H9 (cell line): Measurements from ENCODE around the gene KRTAP9-3. TPM values are rescaled to one million over a fixed set of nuclear protein-coding genes. Genes with fewer than 3 reads are reported as not detected.

Source experiments
- DNase-seq: peaks from one replicate; pipeline ENCODE4 v3.0.0-alpha.2; 2017
- H2AFZ ChIP-seq: one replicate; pipeline ENCODE4 v1.6.1; 2013; ENCODE audit warnings: mild to moderate bottlenecking, low read length, control low read depth, moderate library complexity
- H2AK5ac ChIP-seq: 2 replicates; pipeline ENCODE4 v1.6.1; 2013; ENCODE audit warnings: low read length, control low read depth, mixed read lengths; ENCODE audit not compliant: insufficient read length
- H2BK120ac ChIP-seq: one replicate; pipeline ENCODE4 v1.6.1; 2013; ENCODE audit warnings: low read depth, mild to moderate bottlenecking, low read length, control low read depth, inconsistent platforms; ENCODE audit not compliant: poor library complexity, severe bottlenecking
- H2BK12ac ChIP-seq: 2 replicates; pipeline ENCODE4 v1.6.1; 2013; ENCODE audit warnings: low read length, control low read depth, mixed read lengths, low read depth; ENCODE audit not compliant: insufficient read length
- H2BK15ac ChIP-seq: 2 replicates; pipeline ENCODE4 v1.6.1; 2013; ENCODE audit warnings: low read depth, low read length, control low read depth
- H2BK20ac ChIP-seq: one replicate; pipeline ENCODE4 v1.6.1; 2013; ENCODE audit warnings: low read depth, mild to moderate bottlenecking, low read length, control low read depth, inconsistent platforms; ENCODE audit not compliant: poor library complexity, severe bottlenecking
- H2BK5ac ChIP-seq: 2 replicates; pipeline ENCODE4 v1.6.1; 2013; ENCODE audit warnings: low read length, control low read depth, mixed read lengths; ENCODE audit not compliant: insufficient read length
- H3K14ac ChIP-seq: 2 replicates; pipeline ENCODE4 v1.6.1; 2013; ENCODE audit warnings: low read length, control low read depth; ENCODE audit not compliant: insufficient read depth
- H3K18ac ChIP-seq: 2 replicates; pipeline ENCODE4 v1.6.1; 2013; ENCODE audit warnings: low read depth, mild to moderate bottlenecking, mixed read lengths, low read length, control low read depth; ENCODE audit not compliant: insufficient read length
- H3K23ac ChIP-seq: 2 replicates; pipeline ENCODE4 v1.6.1; 2013; ENCODE audit warnings: low read length, control low read depth, mixed read lengths, low read depth; ENCODE audit not compliant: insufficient read length
- H3K23me2 ChIP-seq: 2 replicates; pipeline ENCODE4 v1.6.1; 2013; ENCODE audit warnings: low read depth, mild to moderate bottlenecking, mixed read lengths, low read length, control low read depth; ENCODE audit not compliant: insufficient read length, poor library complexity, severe bottlenecking
- H3K27ac ChIP-seq: 2 replicates; pipeline ENCODE4 v1.5.1; 2013; ENCODE audit warnings: low read length, control low read depth, mixed read lengths, low read depth; ENCODE audit not compliant: insufficient read length
- H3K27me3 ChIP-seq: 2 replicates; pipeline ENCODE4 v1.6.1; 2013; ENCODE audit warnings: low read length, control low read depth, inconsistent platforms; ENCODE audit not compliant: insufficient read depth
- H3K4ac ChIP-seq: 2 replicates; pipeline ENCODE4 v1.6.1; 2013; ENCODE audit warnings: low read depth, mild to moderate bottlenecking, control low read depth, inconsistent platforms, low read length, moderate library complexity
- H3K4me1 ChIP-seq: 2 replicates; pipeline ENCODE4 v1.6.1; 2013; ENCODE audit warnings: low read length, control low read depth, inconsistent platforms; ENCODE audit not compliant: insufficient read depth
- H3K4me2 ChIP-seq: 2 replicates; pipeline ENCODE4 v1.6.1; 2013; ENCODE audit warnings: low read length, control low read depth, mixed read lengths; ENCODE audit not compliant: insufficient read length, insufficient read depth
- H3K56ac ChIP-seq: 2 replicates; pipeline ENCODE4 v1.6.1; 2013; ENCODE audit warnings: low read depth, mild to moderate bottlenecking, mixed read lengths, low read length, control low read depth; ENCODE audit not compliant: insufficient read length
- H3K79me1 ChIP-seq: 2 replicates; pipeline ENCODE4 v1.6.1; 2013; ENCODE audit warnings: low read depth, mild to moderate bottlenecking, moderate library complexity, low read length, control low read depth, inconsistent platforms; ENCODE audit not compliant: insufficient read depth, poor library complexity, severe bottlenecking
- H3K79me2 ChIP-seq: 2 replicates; pipeline ENCODE4 v1.6.1; 2013; ENCODE audit warnings: low read length, control low read depth, inconsistent platforms; ENCODE audit not compliant: insufficient read depth
- H3K9ac ChIP-seq: 2 replicates; pipeline ENCODE4 v1.6.1; 2013; ENCODE audit warnings: low read length, control low read depth, mixed read lengths; ENCODE audit not compliant: insufficient read length; ENCODE audit errors: extremely low read depth
- H3K9me3 ChIP-seq: one replicate; pipeline ENCODE4 v1.6.1; 2013; ENCODE audit warnings: low read depth, low read length, inconsistent platforms; ENCODE audit not compliant: control insufficient read depth
- H3T11ph ChIP-seq: one replicate; pipeline ENCODE4 v1.6.1; 2013; ENCODE audit warnings: mild to moderate bottlenecking, low read length, control low read depth, inconsistent platforms
- H4K20me1 ChIP-seq: one replicate; pipeline ENCODE4 v1.6.1; 2013; ENCODE audit not compliant: control insufficient read depth, insufficient read length, insufficient read depth
- H4K5ac ChIP-seq: 2 replicates; pipeline ENCODE4 v1.6.1; 2013; ENCODE audit warnings: low read depth, mild to moderate bottlenecking, mixed read lengths, low read length, control low read depth; ENCODE audit not compliant: insufficient read length
- H4K8ac ChIP-seq: replicated peaks from 2 replicates; pipeline ENCODE4 v1.6.1; 2013; ENCODE audit warnings: low read length, control low read depth, mixed read lengths, low read depth; ENCODE audit not compliant: insufficient read length
- H4K91ac ChIP-seq: 2 replicates; pipeline ENCODE4 v1.6.1; 2013; ENCODE audit warnings: low read depth, mild to moderate bottlenecking, moderate library complexity, mixed read lengths, low read length, control low read depth; ENCODE audit not compliant: insufficient read length
- H3K27ac Mint-ChIP-seq, 3 experiments: 2 replicates in 2 of 3; 3 replicates in 1 of 3; pipeline ENCODE4 v1.8.0; 2020 to 2021; ENCODE audit warnings: mixed read lengths in 3 of 3, mild to moderate bottlenecking in 1 of 3, moderate library complexity in 1 of 3
- H3K27me3 Mint-ChIP-seq: 2 replicates; pipeline ENCODE4 v1.8.0; 2021; ENCODE audit warnings: low read depth, mild to moderate bottlenecking, moderate library complexity, mixed read lengths
- H3K36me3 Mint-ChIP-seq, 3 experiments: 2 replicates in 2 of 3; 3 replicates in 1 of 3; pipeline ENCODE4 v1.8.0; 2020 to 2021; ENCODE audit warnings: low read depth in 3 of 3, mixed read lengths in 3 of 3; ENCODE audit not compliant: insufficient read depth in 1 of 3
- H3K4me1 Mint-ChIP-seq, 2 experiments: 2 replicates each; pipeline ENCODE4 v1.8.0; 2020; ENCODE audit warnings: mixed read lengths in 2 of 2
- H3K4me3 Mint-ChIP-seq, 2 experiments: 2 replicates in 1 of 2; 3 replicates in 1 of 2; pipeline ENCODE4 v1.8.0; 2020 to 2021; ENCODE audit warnings: mild to moderate bottlenecking in 2 of 2, mixed read lengths in 2 of 2, moderate library complexity in 1 of 2
- H3K9me3 Mint-ChIP-seq, 2 experiments: 2 replicates in 1 of 2; 3 replicates in 1 of 2; pipeline ENCODE4 v1.8.0; 2020; ENCODE audit warnings: mild to moderate bottlenecking in 2 of 2, mixed read lengths in 2 of 2, moderate library complexity in 1 of 2
- CTCF ChIP-seq: fragments of 200-600 bp; sonication (generic); conservative IDR thresholded peaks from 3 replicates; pipeline ENCODE4 v1.8.0; 2021; ENCODE audit warnings: antibody characterized with exemption, mild to moderate bottlenecking
- WGBS: extraction: QIAGEN DNeasy Blood & Tissue Kit; methylation state at CpG from one replicate; pipeline ENCODE4 v1.1.7; 2013; ENCODE audit warnings: missing lambda C conversion rate, low lambda C conversion rate, mixed read lengths; ENCODE audit not compliant: insufficient read length; ENCODE audit errors: extremely low coverage; 5-methylcytosine and 5-hydroxymethylcytosine counted together
- total RNA-seq: library from RNA; stranded (reverse); gene quantifications from 2 replicates; pipeline ENCODE4 v1.2.1, GENCODE V29; 2021

Gene KRTAP9-3
- total RNA-seq, 1 experiment from 2014 or later = not detected

DNA sequence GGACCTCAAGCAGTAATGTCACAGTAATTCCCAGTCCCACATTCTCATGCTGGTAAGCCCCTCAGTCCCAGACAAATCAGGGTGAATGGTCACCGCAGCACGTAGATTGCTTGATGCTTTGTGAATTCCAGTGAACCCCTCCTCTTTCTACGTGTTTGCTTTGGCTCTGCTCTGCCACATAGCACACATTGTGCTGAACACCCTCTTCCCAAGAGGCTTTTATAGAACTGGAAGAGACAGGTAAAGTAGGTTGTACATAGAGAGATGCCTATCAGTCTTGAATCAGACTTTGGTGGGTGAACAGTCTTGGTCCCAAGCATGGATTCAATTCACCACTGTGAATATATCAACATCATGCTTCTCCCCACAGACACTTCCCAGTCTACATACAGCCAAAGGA is 32.4 kb downstream of the KRTAP9-3 start:
- Histone ChIP-seq H3K79me1 (no peaks in the 10 kb centered on the region), H3K9ac (no peak overlapping the region), H3K4me1 (no peaks in the 10 kb centered on the region), H3K23me2 (no peaks in the 10 kb centered on the region), H4K91ac (no peak overlapping the region), H3K27ac (no peak overlapping the region), H4K20me1 (no peaks in the 10 kb centered on the region), H2BK15ac (no peak overlapping the region), H3K27me3 (no peaks in the 10 kb centered on the region), H3K18ac (no peak overlapping the region), H3K14ac (no peak overlapping the region), H3K4ac (no peak overlapping the region), H3K23ac (no peak overlapping the region), H3K4me2 (no peak overlapping the region), H3K79me2 (no peaks in the 10 kb centered on the region), H4K5ac (no peak overlapping the region), H2BK120ac (no peak overlapping the region), H2AK5ac (no peak overlapping the region), H3K56ac (no peak overlapping the region), H3K9me3 (no peaks in the 10 kb centered on the region), H3T11ph (no peak overlapping the region), H2BK20ac (no peak overlapping the region), H4K8ac (no peak overlapping the region), H2BK12ac (no peak overlapping the region), H2AFZ (no peak overlapping the region), H2BK5ac (no peak overlapping the region)
- no CpG with 5 or more reads among the region's 3 CpGs for WGBS
- Mint-ChIP-seq H3K9me3 (no peaks in the 10 kb centered on the region), H3K27ac (no peak overlapping the region), H3K27me3 (peaks cover 8% of the 10 kb centered on the region), H3K4me3 (no peak overlapping the region), H3K36me3 (no peaks in the 10 kb centered on the region), H3K4me1 (no peaks in the 10 kb centered on the region; a peak in 1 of 4 replicates)
- TF ChIP-seq CTCF = no peak
- DNase-seq = no peak
